ENCODE results near the gene JAZF1.
A peak's percentile ranks its signal among the peaks of the same experiment; 100 is the strongest.

Gene JAZF1

DNA sequence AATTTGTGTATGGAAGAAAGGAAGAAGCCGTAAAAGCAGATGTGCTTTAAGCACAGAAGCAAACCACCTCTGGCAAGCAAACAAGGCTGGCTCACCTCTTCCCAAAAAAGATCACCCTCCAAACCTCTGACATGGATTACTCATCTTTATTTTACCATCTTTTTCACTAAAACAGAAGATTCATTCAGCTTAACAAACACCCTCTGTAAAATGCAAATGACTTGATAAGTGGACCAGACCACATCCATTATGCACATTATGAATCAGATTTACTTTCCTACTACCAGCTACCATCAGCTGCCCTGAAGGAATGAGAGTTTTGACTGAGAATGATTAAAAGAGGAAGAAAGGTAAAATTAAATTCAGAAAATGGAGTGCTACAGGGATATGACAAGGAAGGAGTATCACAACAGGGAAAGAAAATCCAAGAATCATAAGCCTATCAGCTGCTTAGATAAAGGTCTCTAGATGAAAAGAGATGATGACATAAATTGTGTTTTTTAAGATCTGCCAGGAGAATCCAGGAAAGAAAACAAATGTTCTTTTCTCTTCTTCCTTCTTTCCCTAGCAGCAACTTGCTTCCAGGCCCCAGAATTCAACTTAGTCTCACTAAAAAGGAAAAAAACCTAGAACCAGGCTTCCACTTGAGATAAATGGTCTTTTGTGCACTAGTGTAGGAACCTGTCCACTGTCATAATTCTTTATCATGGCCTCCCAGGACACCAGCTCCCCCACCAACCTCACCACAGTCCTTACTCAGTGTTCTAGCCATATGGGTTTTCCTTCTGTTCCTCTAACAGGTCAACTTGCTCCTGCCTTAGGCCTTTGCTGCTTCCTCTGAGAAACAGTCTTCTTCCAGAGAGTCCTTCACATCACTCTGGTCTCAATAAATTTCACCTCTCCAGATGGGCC, 47.4 kb downstream of the JAZF1 start:
- no peak for DNase-seq

GRCh38 chr7:28130277-28130676, 50.3 kb downstream of the JAZF1 start:
- DNase-seq = no peak

GRCh38 chr7:28128608-28129007, 52.0 kb downstream of the JAZF1 start:
- DNase-seq = no peak

DNA sequence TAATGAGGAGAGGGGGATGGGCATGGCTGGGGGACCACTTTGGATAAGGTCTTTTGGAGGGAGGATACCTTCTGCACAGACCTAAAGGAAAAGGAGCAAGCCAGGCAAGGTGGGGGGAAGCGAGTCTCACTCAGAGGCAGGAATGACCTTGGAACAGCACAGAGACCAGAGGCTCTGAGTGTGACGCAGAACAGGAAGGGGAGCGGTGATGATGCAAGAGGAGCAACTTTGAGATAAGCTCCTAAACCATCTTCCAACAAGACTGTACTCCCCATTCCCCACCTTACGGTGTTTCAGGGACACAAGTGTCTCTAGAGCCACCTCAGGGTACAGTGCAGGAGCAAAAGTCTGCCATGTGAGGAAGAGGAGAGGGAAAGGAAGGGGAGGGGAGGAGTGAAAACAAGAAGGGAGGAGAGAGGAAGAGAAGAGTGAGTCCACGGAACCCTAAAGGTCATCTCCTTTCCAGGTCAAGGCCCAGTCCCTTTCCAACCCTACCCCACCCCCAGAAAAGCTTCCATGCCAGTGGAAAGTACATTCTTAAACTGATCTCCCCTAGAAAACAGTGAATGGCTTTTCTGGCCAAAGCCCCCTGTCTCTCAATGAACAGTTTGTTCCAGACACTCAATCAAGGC, 54.1 kb downstream of the JAZF1 start:
- DNase-seq = no peak

GRCh38 chr7:28125431-28126409, 54.9 kb downstream of the JAZF1 start:
- no peak for DNase-seq

DNA sequence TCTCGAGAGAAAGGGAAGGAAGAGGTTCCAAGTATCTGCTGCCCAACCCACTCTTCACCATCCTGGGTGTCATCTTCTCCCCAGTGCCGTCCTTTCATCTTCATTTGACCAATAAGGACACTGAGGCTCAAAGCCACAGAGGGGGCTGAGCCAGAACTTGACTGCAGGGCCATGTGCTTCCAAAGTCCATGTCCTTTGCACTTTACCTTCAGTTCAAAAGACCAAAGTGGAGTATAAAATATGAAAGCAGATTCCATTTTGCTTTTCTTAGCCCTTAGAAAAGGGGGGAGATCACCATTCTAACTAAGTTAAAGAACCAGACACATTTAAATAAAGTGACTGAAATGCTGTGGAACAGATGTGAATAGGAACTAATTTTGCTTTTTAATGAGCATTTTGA, 56.2 kb downstream of the JAZF1 start:
- no peak for DNase-seq

- no peak for DNase-seq
Observed at GRCh38 chr7:28123752-28124151, 56.8 kb downstream of the JAZF1 start.

DNA sequence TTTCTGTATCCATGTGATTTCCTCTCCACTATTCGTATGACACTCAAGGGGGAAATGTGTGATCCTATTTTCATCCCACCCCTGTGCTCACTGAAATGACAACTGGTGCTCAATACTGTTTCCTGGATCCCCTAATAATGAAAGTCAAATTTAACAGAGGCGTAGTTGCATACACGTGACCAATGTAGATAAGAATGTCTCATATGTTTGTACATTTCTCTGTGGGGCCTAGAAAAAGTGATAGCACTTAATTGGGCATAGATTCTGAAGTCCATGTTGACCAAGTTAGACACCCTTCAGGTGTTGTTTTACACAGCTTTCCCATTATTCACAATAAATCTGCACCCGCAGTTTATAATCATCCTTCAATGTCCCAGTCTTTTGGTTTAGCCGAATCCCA, 59.1 kb downstream of the JAZF1 start:
- DNase-seq = no peak

DNA sequence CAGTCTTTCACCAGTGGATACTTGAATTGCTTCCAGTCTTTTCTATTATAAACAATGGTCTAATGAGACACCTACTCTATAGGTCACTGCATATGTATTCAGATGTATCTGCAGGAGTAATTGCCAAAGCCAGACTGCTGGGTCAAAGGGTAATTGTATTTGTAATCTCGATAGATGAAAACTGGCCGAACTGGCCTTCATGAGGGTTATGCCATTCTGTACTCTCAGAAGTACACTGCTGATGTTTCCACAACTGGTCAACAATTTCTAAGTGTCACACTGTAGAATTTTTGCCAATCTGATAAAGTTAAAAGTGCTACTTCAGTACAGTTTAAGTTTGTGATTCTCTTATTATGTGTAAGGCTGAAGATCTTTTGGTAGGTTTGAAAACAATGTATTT, 64.6 kb downstream of the JAZF1 start:
- no peak for DNase-seq

DNA sequence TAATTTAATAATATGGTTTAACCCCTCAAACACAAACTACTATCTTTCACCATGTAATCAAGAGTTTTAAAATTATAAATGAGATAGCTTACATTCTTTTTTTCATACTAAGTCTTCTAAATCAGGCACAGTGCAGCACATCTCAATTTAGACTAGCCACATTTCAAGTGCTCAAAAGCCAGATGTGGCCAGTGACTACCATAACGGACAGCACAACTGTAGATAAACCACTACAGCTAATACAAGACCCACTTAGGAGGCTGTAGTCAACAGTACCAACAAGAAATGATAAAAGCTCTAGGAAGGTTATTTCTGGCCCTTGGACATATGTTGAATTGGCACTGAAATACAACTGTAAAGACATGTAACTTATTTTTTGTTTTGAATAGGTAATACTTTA, 65.3 kb downstream of the JAZF1 start:
- DNase-seq = no peak

- no peak for DNase-seq
Observed at GRCh38 chr7:28114056-28114455, 66.5 kb downstream of the JAZF1 start.

DNA sequence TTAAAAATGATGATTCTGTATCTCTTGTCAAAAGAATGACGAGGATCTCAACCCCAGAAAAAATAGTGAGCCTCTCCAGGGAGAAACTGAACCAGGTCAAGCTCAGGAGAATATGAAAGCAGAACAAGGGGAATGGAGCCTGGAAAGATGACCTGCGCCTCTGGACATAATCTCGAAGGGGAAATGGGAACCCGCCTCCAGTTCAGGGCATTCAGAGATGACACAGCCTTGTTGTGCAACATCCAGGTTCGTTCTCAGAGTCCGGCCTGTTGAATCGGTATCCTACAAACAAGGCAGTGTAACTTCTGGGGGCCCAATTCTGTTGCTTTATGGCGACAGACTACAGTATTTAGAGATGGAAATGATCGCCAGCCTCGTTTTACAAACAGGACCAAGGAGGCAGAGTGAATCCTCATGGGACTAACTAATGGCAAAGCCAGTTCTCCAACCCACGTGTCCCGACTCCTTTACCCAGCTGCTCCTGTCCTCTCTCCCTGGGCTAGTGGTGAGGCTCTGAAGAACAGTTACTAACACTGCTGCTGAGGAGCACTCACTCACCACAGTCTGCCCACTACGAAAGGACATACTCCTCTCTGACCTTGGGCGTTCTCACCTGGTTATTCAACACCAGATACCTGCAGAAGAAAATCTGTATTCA, 67.6 kb downstream of the JAZF1 start:
- peak in 1 of 2 donors; percentile 41 for DNase-seq

- DNase-seq = no peak
Observed at GRCh38 chr7:28112467-28112866, 68.1 kb downstream of the JAZF1 start.

GRCh38 chr7:28112012-28112411, 68.6 kb downstream of the JAZF1 start:
- no peak for DNase-seq

- DNase-seq = no peak
Observed at GRCh38 chr7:28110427-28111012, 70.1 kb downstream of the JAZF1 start.

- no peak for DNase-seq
Observed at GRCh38 chr7:28108747-28109146, 71.8 kb downstream of the JAZF1 start.

- no peak for DNase-seq
Observed at GRCh38 chr7:28107960-28108359, 72.6 kb downstream of the JAZF1 start.

DNA sequence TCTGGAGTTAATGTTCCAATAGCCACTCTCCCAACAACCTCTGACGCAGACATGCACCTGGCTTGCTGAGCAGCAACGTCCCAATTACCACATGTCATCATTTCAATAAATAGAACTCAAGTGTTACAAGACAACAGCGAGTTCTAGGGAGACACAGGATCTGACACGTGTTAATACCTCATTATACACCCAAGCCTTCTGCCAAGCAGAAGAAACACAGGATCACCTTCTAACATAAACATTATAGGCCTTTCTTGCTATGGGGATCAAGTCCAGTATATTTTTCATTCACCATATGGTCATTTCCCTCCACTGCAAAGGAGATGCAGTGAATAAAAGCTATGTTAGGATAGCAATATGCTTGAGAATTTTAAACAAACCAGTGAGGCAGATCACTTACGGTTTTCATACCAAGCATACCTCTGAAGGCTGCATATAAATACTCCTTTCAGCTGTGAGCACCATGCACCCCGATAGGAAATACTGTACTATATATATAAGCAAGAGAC, 74.2 kb downstream of the JAZF1 start:
- DNase-seq = no peak

DNA sequence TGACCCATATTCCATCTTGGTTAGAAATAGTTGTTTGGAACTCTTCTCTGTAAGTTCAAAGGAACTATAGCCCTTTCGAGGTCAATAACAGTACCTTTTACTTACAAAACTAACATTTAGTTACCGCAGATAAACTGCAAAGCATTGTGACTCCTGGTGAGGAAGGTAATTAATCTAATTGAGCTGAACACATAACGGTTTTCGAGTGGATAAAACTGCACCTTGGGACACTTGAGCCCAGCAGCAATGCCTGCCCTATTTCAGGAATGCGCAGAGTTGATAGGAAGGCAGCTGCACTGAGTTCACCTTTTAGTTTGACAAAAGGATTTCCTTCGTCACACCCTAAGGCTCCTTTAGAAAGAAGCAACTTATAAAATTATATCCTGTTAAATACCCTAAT, 75.4 kb downstream of the JAZF1 start:
- DNase-seq = no peak

DNA sequence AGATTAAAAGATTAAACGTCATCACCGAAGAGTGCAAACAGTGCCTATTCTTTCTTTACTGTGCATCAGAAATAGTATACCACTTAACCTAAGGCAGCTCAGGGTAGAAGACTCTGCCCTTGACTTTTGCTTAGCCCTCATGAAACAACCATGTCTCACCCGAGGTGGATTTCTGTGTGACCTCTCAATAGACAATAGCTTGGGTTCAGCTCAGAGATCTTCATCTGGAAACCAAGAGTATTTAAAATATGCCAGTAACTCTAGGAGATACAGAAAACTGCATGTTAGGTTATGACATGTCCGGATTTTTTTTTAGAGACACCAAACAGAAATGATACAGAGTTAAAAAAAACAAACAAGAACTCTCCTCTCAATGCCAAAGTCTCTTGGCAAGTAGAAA, 75.8 kb downstream of the JAZF1 start:
- no peak for DNase-seq

- DNase-seq = no peak
Observed at GRCh38 chr7:28104041-28104541, 76.5 kb downstream of the JAZF1 start.

DNA sequence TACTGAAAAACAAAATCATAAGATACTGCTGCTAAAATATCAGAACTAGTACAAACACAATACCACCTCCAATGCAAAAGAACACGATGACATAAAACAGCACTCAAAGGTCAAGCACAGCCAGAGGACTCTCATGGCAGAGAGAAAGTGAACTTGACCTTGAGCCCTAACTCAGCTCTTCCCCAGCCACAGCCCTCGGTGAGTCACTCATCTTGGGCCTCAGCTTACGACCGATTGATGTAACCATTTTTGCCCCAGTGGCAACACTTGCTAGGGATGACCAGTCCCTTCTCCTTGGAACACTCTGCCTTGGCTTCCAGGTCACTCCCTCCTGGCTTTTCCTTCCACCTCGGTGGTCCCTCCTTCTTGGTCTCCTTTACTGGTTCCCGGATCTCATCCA, 77.8 kb downstream of the JAZF1 start:
- DNase-seq = peak in 1 of 2 donors; percentile 19
